ENCODE measurements around the gene OTX2. TPM values are rescaled to one million over a fixed set of nuclear protein-coding genes. Genes with fewer than 3 reads are reported as not detected.

The OTX2 gene
- polyA plus RNA-seq, 3 donors: not detected

GRCh38 chr14:56821177-56821576, 10.9 kb upstream of the OTX2 start:
- H4K20me1 ChIP-seq (ENCODE audit: insufficient read depth, low read length): no peaks in the 10 kb centered on the region
- Mint-ChIP-seq H3K27ac (no peak overlapping the region), H3K4me1 (no peaks in the 10 kb centered on the region), H3K4me3 (no peak overlapping the region), H3K36me3 (no peaks in the 10 kb centered on the region), H3K27me3 (ENCODE audit: low read depth in 3 of 3) (peaks cover 24 to 33% (median 29%) of the 10 kb centered on the region in 3 donors), H3K9me3 (peaks cover 0 to 17% (median 3%) of the 10 kb centered on the region in 7 donors)
- H3K36me3 ChIP-seq (replicated peaks in 1 of 2; ENCODE audit: control insufficient read depth in 1 of 2, insufficient read depth in 2 of 2, low read length in 2 of 2): no peaks in the 10 kb centered on the region
- H2AFZ ChIP-seq (ENCODE audit: insufficient read depth, low read depth, low read length, poor library complexity, severe bottlenecking): no peak overlapping the region
- no peaks in the 10 kb centered on the region for H3K4me1 ChIP-seq (ENCODE audit: control insufficient read depth in 1 of 2, insufficient read depth in 2 of 2, low read length in 2 of 2)
- DNase-seq: no peak
- no peak overlapping the region for H3K4me3 ChIP-seq (replicated peaks in 1 of 3; ENCODE audit: low read depth in 2 of 3, low read length in 3 of 3)
- TF ChIP-seq CTCF (IDR thresholded peaks at IDR 0.05): no peak
- no CpG with 5 or more reads among the region's 4 CpGs for WGBS (ENCODE audit: insufficient coverage)
- H3K79me2 ChIP-seq (ENCODE audit: insufficient read depth, low read length): no peaks in the 10 kb centered on the region
- peaks cover 0 to 15% of the 10 kb centered on the region in 2 donors for H3K9me3 ChIP-seq (replicated peaks in 1 of 2; ENCODE audit: control insufficient read depth in 1 of 2, insufficient read depth in 1 of 2, low read length in 2 of 2)
- intact Hi-C loops (cut with micrococcal nuclease): no loop called here
- H3K27me3 ChIP-seq (ENCODE audit: control insufficient read depth in 2 of 2, insufficient read depth in 2 of 2, low read length in 2 of 2): peaks cover 39 to 57% of the 10 kb centered on the region in 2 donors
- no peak overlapping the region for H3K9ac ChIP-seq (ENCODE audit: insufficient read depth, low read length, poor library complexity, severe bottlenecking)
- H3K27ac ChIP-seq (ENCODE audit: low read depth in 1 of 2, low read length in 2 of 2): no peak overlapping the region
- no peak overlapping the region for H3K4me2 ChIP-seq (replicated peaks; ENCODE audit: extremely low read depth, low read length, poor library complexity, severe bottlenecking)

GRCh38 chr14:56817396-56817921, 7.2 kb upstream of the OTX2 start:
- Histone ChIP-seq H3K9ac (ENCODE audit: insufficient read depth, low read length, poor library complexity, severe bottlenecking) (no peak overlapping the region), H4K20me1 (ENCODE audit: insufficient read depth, low read length) (no peaks in the 10 kb centered on the region), H3K4me1 (ENCODE audit: control insufficient read depth in 1 of 2, insufficient read depth in 2 of 2, low read length in 2 of 2) (no peaks in the 10 kb centered on the region), H3K4me2 (replicated peaks; ENCODE audit: extremely low read depth, low read length, poor library complexity, severe bottlenecking) (no peak overlapping the region), H3K27ac (ENCODE audit: low read depth in 1 of 2, low read length in 2 of 2) (no peak overlapping the region), H3K9me3 (replicated peaks in 1 of 2; ENCODE audit: control insufficient read depth in 1 of 2, insufficient read depth in 1 of 2, low read length in 2 of 2) (peaks cover 0 to 40% of the 10 kb centered on the region in 2 donors), H3K4me3 (replicated peaks in 1 of 3; ENCODE audit: low read depth in 2 of 3, low read length in 3 of 3) (no peak overlapping the region), H2AFZ (ENCODE audit: insufficient read depth, low read depth, low read length, poor library complexity, severe bottlenecking) (no peak overlapping the region), H3K36me3 (replicated peaks in 1 of 2; ENCODE audit: control insufficient read depth in 1 of 2, insufficient read depth in 2 of 2, low read length in 2 of 2) (no peaks in the 10 kb centered on the region), H3K79me2 (ENCODE audit: insufficient read depth, low read length) (no peaks in the 10 kb centered on the region), H3K27me3 (ENCODE audit: control insufficient read depth in 2 of 2, insufficient read depth in 2 of 2, low read length in 2 of 2) (peaks cover 77 to 87% of the 10 kb centered on the region in 2 donors)
- Mint-ChIP-seq H3K27me3 (ENCODE audit: low read depth in 3 of 3) (peaks cover 55 to 66% (median 60%) of the 10 kb centered on the region in 3 donors), H3K27ac (no peak overlapping the region), H3K36me3 (no peaks in the 10 kb centered on the region), H3K4me1 (no peaks in the 10 kb centered on the region), H3K4me3 (peak overlapping the region in 1 of 2 donors; percentile 48), H3K9me3 (peaks cover 0 to 16% (median 5%) of the 10 kb centered on the region in 7 donors)
- intact Hi-C loops (cut with micrococcal nuclease): no loop called here
- no peak for TF ChIP-seq CTCF (IDR thresholded peaks at IDR 0.05)
- 4% methylated on average over 27 of the region's 31 CpGs for WGBS (ENCODE audit: insufficient coverage)
- DNase-seq: no peak

Measured in CD14-positive monocyte (primary cell).